ENCODE data around the gene CUL5.
"Not testable (repeated sequence)": the region's sequence is repeated elsewhere in the genome, so short reads cannot be mapped to it uniquely, and the experiment has no call there.

CUL5 gene

DNA sequence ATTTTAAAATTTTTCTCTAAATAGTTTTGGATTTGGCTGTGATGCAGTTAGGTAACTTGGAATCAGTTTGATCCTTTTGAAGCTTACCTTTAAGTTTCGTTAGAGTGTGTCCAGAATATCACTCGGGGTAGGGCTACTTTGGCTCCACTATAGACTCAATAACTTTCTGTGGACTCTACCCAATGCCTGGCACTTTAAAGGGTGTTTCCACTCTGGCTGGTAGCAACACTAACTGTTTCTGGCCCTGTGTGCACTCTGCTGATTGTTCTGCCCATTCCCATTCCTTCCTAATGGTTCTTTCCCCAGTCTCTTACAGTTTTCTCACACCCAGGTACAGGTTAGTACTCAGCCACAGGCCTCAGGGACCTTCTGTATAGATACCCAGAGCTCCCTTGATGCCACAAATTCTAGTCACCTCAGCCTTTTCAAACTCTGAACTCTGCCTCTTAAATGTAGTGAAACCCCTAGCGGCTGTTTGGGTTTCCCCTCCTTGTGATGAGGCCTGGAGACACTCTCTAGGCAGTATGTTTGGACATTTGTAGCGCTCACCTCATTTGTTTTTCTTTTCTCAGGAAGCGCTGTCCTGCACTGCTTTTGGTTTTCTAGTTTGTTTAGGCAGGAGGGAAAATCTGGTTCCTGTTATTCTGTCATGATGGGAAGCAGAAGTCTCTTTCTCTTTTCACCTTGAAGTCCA lies 16.8 kb downstream of the CUL5 start:
- DNase-seq = no peak

DNA sequence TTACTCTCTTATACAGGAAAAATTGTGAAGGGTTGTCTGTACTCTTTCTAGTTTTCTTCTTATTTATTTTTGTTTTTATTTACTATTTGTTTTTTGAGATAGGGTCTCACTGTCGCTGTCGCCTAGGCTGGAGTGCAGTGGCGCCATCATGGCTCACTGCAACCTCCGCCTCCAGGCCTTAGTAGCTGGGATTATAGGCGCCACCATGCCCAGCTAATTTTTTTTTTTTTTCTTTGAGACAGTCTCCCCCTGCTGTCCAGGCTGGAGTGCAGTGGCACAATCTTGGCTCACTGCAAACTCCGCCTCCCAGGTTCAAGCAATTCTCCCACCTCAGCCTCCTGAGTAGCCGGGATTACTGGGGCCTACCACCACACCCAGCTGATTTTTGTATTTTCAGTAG lies 18.4 kb downstream of the CUL5 start:
- DNase-seq = no peak

DNA sequence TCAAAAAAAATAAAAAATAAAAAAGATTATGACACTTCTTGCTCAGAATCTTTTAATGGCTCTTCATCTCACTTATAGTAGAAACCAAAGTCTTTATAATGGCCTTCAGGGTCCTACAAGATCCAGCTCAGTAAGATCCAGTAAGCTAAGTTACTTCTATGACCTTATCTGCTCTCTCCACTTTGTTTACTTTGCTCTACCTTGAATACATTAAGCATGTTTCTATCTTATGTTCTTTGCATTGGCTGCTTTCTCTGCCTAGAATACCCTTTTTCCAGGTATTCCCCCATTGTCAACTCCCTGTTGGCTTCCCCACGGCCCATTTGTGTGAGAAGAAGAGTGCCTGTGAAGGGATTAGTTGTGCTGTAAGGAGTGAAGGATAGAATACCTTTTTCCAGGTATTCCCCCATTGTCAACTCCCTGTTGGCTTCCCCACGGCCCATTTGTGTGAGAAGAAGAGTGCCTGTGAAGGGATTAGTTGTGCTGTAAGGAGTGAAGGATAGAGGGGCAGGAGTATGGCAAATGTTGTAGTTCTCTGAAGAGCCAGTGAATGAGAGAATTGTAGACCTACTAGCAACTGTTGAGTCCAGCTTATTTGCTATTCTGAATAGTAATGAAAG lies 20.2 kb downstream of the CUL5 start:
- not testable (repeated sequence) for DNase-seq

DNA sequence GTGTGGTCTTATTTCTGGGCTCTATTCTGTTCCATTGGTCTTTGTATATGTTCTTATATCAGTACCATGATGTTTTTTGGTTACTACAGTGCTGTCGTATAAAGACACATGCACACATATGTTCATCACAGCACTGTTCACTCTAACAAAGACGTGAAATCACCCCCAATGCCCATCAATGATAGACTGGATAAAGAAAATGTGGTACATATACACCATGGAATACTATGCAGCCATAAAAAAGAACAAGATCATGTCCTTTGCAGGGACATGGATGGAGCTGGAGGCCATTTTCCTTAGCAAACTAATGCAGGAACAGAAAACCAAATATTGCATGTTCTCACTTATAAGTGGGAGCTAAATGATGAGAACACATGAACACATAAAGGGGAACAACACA lies 22.9 kb downstream of the CUL5 start:
- DNase-seq = not testable (repeated sequence)

DNA sequence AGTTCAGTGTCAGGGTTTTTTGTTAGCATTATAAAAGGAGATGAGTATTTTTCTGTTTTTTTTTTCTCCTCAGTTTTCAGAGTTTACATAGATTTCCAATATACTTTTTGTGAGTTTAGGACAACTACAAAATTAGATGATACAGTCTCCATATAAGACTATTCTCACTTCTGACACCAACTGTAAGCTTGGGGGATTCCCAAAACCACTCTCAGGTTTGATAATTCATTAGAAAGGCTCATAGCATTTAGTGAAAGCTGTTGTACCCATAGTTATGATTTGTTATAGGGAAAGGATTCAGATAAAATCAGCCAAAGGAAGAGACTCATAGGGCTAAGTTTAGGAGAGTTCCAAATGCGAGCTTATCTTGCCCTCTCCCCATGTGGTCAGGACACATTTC lies 24.1 kb downstream of the CUL5 start:
- DNase-seq = no peak

DNA sequence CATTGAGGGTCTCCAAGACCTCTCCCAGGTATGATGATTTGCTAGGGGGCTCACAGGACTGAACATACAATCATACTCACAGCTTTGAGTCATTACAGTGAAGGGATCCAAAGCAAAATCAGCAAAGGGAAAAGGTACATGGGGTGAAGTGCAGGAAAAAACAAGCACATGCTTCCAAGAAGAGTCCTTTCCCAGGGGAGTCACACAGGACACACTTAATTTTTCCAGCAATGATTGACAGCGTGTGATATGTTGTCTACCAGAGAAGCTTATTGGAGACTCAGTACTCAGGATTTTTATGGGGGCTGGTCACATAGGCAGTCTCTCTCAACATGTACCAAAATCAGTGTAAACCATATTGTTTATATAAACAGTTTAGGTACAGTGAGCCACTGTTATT lies 25.3 kb downstream of the CUL5 start:
- no peak for DNase-seq

DNA sequence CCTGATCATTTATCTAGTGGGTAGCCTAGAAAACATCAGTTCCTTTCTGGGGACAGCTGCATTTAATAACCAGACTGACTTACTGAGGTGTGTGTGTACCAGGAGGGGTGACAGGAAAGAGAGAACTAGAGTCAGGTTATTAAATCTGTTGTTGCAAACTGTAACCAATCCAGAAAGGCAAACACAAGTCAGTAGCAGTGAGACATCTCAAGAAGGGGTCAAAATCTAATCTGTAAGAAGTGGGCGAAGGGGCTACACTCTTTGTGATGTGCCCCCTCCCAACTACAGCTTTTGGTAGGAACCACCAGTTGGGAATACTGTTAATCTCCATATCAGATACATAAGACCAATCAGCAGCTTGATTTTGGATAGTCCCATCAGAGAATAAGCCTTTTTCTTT lies 26.3 kb downstream of the CUL5 start:
- no peak for DNase-seq

DNA sequence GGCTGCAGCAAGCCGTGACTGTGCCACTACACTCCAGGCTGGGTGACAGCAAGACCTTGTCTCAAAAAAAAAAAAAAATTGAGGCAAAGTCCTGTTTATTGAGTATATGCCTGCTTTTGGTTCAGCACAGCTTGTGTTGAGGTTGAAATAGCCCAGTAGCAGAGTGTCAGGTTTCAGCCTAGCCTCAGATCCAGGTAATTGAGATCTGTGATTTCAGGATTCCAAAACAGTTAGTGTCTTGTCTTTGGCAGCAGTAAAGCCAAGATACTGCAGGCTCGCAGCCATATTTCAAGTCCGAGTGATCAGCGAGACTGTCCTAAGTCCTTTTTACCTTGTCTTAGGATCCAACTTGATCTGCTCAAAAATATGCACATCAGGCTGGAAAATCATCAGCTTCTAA lies 27.0 kb downstream of the CUL5 start:
- no peak for DNase-seq

DNA sequence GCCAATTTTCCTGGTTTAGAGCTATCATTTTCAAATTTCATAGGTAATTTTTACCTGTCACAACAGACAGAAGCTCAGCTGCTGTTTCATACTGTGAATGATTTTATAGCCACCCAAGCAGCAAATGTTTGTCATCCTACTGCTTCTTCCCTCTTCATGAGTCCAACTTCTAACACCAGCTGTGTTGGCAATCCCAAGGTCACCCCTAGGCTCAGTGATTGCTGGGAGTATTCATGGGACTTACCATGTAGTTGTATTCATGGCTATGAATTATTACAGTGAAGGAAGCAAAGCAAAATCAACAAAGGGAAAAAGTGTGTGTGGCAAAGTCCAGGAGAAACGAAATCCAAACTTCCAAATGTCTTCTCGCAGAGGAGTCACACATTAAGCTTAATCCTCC lies 28.5 kb downstream of the CUL5 start:
- no peak for DNase-seq

DNA sequence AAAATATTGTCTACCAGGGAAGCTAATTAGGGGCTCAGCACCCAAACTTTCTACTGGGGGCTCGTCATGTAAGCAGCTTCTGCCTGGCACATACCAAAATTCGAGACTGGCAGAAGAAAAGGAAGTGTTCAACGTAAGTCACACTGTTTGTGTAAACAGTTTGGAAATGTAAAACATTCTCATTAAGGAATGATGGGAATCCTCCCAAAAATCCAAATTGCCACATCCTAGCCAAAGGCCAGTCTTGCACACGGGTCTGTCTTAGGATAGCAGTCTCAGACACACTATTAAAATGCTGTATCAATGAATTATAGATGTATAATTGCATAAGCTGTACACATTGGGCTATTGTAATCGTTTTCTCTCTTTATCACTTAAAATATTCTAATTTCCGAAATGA lies 28.9 kb downstream of the CUL5 start:
- DNase-seq = no peak

DNA sequence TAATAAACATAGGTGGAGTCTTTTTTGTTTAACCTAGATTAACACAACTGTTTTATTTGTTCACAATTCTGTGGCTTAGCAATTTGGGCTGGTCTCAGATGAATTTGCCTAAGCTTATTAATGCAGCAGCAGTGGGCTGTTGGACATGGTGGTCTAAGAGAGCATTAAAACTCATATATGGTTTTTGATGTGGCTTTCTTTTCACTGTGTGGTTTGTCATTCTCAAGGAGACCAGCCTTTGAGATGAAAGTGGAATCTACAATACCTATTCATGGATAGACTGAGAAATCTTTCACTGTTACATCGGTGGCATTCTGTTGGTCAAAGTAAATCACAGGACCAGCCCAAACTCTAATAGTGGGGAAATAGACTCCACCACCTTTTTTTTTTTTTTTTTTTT lies 39.6 kb downstream of the CUL5 start:
- DNase-seq = no peak

DNA sequence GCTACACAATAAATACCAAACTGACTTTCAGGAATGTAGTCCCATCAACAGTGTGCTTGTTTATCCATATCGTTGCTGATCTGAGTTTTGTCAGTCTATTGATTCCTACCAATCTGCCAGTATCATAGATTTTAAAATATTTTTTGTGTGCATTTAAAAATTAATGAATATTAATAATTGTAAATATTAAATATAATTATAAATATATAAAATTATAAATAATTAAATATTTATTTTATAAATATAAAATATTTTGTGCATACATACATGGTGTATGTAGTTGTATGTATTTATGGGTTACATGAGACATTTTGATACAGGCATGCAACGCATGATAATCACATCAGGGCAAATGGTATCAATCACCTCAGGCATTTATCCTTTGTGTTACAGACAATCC lies 53.6 kb downstream of the CUL5 start:
- no peak for DNase-seq

DNA sequence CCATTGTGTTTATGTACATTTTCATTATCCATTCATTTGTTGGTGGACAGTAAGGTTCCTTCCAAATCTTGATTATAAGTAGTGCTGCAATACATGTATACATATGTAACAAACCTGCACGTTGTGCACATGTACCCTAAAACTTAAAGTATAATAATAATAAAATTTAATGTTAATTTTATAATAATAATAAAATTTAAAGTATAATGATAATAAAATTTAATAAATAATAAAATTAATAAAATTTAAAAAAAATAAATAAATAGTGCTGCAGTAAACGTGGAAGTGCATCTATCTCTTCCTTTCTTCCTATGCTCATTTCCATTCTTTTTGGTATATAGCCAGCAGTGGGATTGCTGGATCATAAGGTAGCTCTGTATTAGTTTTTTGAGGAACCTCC lies 54.7 kb downstream of the CUL5 start:
- DNase-seq = no peak

DNA sequence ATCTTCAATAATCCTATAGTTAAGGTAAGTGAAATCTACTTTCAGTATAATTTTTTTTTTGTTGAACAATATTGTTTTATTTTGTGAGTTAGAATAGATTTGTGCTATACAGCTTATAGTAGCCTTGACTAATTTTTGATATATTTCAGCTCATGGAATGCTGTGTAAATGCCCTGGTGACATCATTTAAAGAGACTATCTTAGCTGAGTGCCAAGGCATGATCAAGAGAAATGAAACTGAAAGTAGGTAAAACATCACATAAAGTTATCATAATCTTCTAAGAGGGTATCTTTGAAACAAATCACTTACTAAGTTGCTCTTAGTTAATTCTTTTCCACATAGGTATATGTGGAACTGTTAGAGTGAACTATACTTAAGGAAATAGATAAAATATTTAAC lies 61.2 kb downstream of the CUL5 start:
- no peak for DNase-seq

DNA sequence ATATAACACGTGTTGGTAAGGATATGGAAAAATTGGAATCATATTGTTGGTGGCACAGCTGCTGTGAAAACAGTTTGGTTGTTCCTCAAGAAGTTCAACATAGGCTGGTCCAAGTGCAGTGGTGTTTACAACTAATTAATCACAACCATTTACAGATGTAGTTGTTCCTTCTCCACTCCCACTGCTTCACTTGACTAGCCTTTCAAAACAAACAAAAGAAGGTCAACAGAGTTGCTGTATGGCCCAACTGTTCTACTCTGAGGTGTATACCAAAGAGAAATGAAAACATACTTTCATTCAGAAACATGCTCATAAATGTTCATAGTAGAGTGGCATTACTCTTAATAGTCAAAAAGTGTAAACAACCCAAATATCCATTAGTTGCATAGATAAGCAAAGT lies 76.1 kb downstream of the CUL5 start:
- DNase-seq = no peak

DNA sequence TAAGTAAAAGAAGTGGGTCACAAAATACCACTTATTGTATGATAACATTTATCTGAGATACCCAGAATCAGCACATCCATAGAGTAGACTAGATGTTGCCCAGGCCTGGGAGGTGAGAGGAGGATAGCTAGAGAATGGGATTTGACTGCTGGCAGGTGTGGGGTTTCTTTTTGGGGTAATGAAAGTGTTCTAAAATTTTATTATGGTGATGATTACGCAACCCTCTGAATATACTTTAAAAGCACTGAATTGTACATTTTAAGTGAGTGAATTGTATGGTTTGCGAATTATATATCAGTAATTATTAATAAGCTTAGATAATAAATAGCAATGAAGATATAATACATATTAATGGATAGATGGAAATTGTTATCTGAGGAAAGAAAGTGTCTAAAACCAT lies 77.0 kb downstream of the CUL5 start:
- no peak for DNase-seq

DNA sequence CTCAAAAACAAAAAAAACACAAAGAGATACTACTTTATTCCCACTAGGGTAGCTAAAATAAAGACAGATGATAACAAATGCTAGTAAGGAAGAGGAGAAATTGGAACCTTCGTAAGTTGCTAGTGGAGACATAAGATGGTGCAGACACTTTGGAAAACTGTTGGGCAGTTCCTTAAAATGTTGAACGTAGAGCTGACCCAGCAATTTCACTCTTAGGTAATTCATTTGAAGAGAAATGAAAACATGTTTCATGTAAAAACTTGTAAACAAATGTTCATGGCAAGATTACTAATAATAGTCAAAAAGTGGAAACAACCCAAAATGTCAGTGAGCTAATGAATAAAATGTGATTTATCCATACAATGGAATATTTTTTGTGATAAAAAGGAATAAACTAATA lies 83.4 kb downstream of the CUL5 start:
- DNase-seq = no peak

DNA sequence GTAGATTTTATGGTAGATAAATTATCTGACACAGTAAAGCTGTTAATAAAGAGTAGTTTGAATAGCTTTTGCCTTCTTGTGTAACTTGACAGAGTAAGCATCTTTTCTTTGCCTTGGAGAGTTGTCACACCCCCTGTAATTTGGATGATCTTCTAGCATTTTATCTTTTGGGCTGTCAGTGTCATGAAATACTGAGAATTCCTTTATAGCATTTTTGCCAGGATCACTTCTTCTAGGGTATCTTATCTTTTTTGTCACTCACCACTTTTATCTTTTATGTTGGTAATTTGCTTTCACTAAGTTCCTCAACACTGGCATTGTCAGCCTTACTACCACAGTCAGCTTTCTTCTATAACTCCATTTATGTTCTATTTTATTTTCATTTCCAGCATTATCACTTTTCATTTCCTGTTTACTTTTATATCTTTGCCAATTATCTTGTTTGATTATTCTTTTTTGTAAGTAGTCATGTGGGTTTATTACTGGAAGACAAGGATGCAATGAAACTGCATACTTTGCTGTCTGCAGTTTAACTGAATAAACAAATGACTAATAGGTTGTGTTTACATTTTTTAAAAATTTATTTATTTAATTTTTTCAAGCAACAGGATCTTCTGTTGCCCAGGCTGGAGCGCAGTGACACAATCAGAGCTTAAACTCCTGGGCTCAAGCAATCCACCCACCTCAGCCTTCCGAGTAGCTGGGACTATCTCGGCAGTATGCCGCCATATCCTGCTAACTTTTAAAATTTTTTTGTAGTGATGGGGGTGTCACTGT lies 84.6 kb downstream of the CUL5 start:
- no peak for DNase-seq

DNA sequence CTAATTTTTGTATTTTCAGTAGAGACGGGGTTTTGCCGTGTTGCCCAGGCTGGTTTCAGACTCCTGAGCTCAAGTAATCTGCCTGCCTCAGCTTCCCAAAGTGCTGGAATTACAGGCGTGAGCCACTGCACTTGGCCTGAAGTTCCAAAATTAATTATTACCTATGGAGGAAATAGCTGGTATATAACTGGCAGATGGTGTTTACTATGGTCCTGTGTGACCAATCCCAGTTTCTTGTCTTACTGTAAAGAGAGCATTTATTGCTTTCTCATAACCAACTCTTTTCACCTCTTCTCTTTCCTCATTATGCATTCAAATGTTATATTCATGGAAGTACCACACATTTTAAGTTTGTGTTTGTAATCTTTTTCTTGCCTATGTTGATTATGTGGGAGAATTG lies 88.5 kb downstream of the CUL5 start:
- no peak for DNase-seq

DNA sequence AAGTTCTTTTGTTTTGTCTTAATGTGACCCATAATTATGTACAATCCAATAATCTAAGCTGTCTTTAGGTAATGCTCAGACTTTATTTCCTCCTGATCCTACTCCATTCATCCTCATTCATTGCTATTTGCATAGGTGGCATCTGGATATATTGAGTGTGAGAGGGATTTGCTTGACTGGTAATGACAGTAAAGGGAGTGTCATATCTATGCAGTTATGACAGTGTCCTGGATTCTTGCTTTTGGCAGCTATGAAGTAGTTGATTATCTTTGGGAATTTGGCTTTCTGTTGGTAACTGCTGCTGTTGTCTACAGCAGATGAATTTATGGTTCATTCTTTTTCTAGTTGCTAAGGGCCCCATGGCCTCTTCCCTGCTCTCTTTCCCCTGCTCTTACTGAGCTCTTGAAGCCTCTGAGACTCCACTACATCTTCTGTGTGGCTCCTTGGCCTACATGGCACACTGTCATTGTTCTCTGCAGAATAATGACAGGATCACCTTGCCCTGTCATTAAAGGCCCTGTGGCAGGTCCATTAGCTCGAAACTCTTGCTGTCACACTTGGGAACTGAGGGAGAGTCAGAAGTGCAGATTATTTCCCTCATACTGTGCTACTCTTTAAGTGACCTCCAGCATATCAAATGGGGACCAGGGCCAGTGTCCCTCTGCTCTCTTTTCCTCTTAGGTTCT lies 92.5 kb downstream of the CUL5 start:
- no peak for DNase-seq

DNA sequence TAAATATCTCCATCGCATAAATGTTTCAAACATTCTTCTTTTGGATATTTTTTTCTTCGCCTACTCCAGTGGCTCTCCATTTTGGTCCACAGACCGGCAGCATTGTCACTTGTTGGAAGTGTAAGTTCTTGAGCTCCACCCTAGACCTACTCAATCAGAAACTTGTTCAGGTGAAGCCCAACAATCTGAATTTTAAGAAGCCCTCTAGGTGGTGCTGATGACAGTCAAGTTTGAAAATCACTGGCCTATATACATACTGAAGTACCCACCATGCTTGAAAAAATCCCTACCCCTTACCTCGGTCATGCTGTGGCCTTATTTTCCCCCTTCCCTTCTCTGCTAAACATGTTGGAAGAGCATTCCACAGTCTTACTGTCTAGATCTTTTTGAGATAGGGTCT lies 102.4 kb downstream of the CUL5 start:
- no peak for DNase-seq

DNA sequence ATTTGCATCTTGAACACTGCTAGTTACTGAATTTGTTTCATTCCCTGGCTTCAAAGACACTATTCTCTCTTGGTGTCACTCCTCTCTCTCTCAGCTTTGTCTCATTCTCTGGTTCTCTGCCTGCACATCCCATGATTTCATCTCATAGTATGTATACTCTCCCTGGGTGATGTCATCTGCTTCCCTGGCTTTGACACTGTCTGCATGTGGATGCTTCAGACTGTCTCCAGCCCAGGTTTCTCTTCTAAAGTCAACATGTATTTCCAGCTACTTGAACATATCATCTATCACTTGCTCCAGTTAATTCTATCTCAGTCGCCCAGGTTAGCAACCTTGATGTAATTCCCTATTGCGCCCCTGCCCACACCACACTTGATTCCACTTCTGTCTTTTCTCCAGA lies 103.4 kb downstream of the CUL5 start:
- no peak for DNase-seq

DNA sequence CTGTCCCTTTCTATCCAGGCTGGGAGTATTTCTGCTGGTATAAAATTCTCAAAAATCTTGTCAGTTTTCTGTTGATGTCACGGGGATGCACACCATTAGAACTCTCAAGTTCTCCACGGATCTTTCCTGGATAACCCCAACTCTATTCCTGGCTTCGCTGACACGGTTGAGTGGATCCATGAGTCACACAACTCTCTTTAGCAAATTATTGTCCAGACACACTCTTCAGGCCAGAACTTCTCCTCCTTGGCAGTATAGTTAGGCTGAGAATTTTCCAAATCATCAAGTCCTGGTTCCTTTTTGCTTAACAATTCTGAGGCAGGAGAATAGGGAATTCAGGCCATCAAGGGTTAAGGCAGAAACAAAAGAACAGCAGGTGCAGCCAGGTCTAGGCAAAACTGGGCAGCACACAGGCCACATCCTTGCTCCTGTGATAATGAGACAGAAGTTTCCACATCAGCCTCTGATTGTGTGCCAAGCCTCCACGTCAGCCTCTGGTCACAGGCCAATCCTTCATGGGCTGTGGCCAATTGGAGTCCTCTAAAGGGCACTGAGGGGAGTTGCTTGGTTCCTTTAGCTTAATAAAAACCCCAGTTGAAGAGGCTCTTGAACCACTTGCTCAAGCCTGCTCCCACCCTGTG lies 106.9 kb downstream of the CUL5 start:
- peak; percentile 99 for DNase-seq
